Left renal cortex interstitium (tissue), 4 donors: ENCODE results near the gene NFE2L3. TPM values are rescaled to one million over a fixed set of nuclear protein-coding genes. Genes with fewer than 3 reads are reported as not detected.

Source experiments
- DNase-seq, 4 donors: peaks; one replicate each; pipeline ENCODE4 v3.0.0-alpha.2; 2013; ENCODE audit warnings: low read depth in 4 of 4, low spot score in 2 of 4, missing footprints in 1 of 4
- polyA plus RNA-seq, 4 donors: library from polyadenylated mRNA; unstranded; fragments of 120-200 nt; gene quantifications; one replicate each; pipeline ENCODE4 v1.2.1, GENCODE V29; 2013; ENCODE audit not compliant: insufficient read length in 4 of 4

Gene NFE2L3
- polyA plus RNA-seq, 4 donors = 24.2 to 43.9 (median 36.5) TPM

GRCh38 chr7:26198781-26199169, 46.8 kb downstream of the NFE2L3 start:
- DNase-seq = no peak

- peak in 3 of 4 donors; percentile 34 to 71 (median 67) for DNase-seq
These were observed 47.5 kb downstream of the NFE2L3 start for GRCh38 chr7:26199301-26200037.

GRCh38 chr7:26200038-26200443, 48.0 kb downstream of the NFE2L3 start:
- DNase-seq = peak; percentile 47 to 85 (median 50)

GRCh38 chr7:26200444-26201246, 48.6 kb downstream of the NFE2L3 start, which contains the start of gene HNRNPA2B1:
TSS of gene HNRNPA2B1 (minus strand) at chr7:26200746. CDS start at chr7:26200577, 169 bp downstream.
- peak; percentile 99 for DNase-seq

GRCh38 chr7:26201247-26202018, 49.4 kb downstream of the NFE2L3 start, which contains the start of gene CBX3:
TSS of gene CBX3 (plus strand) at chr7:26201745. CDS start at chr7:26202999, 1,254 bp downstream.
- DNase-seq = peak in 1 of 4 donors; percentile 65

- peak; percentile 34 to 72 (median 49) for DNase-seq
These were observed 50.3 kb downstream of the NFE2L3 start for GRCh38 chr7:26202019-26202990.

GRCh38 chr7:26203016-26203415, 51.0 kb downstream of the NFE2L3 start:
- DNase-seq = no peak

- DNase-seq = no peak
These were observed 56.0 kb downstream of the NFE2L3 start for GRCh38 chr7:26208040-26208439.

- DNase-seq = no peak
These were observed 61.1 kb downstream of the NFE2L3 start for GRCh38 chr7:26212921-26213718.

- no peak for DNase-seq
These were observed 62.0 kb downstream of the NFE2L3 start for GRCh38 chr7:26213807-26214515.

- no peak for DNase-seq
These were observed 64.1 kb downstream of the NFE2L3 start for GRCh38 chr7:26216049-26216448.

GRCh38 chr7:26224359-26224758, 72.4 kb downstream of the NFE2L3 start:
- no peak for DNase-seq

GRCh38 chr7:26227987-26228386, 76.0 kb downstream of the NFE2L3 start:
- DNase-seq = no peak

GRCh38 chr7:26233902-26234511, 82.0 kb downstream of the NFE2L3 start:
- no peak for DNase-seq
